ENCODE measurements around the gene CA5A. TPM values are rescaled to one million over a fixed set of nuclear protein-coding genes. Genes with fewer than 3 reads are reported as not detected.

CA5A gene
- total RNA-seq, 3 donors from 2014 or later (not counting 1 experiment from before 2014, with no cell fraction given), result not detected

- no peak for ATAC-seq
- no peaks in the 10 kb centered on the region for H3K9me3 Mint-ChIP-seq
- TF ChIP-seq, protein P1, sequence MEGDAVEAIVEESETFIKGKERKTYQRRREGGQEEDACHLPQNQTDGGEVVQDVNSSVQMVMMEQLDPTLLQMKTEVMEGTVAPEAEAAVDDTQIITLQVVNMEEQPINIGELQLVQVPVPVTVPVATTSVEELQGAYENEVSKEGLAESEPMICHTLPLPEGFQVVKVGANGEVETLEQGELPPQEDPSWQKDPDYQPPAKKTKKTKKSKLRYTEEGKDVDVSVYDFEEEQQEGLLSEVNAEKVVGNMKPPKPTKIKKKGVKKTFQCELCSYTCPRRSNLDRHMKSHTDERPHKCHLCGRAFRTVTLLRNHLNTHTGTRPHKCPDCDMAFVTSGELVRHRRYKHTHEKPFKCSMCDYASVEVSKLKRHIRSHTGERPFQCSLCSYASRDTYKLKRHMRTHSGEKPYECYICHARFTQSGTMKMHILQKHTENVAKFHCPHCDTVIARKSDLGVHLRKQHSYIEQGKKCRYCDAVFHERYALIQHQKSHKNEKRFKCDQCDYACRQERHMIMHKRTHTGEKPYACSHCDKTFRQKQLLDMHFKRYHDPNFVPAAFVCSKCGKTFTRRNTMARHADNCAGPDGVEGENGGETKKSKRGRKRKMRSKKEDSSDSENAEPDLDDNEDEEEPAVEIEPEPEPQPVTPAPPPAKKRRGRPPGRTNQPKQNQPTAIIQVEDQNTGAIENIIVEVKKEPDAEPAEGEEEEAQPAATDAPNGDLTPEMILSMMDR (IDR thresholded peaks at IDR 0.05), result no peak
- intact Hi-C loops (cut with micrococcal nuclease), result no loop called here
- Histone ChIP-seq H3K9me3 (ENCODE audit: control insufficient read depth, insufficient read depth, low read length) (no peaks in the 10 kb centered on the region), H3K36me3 (ENCODE audit: control insufficient read depth, insufficient read depth, low read length) (no peaks in the 10 kb centered on the region), H3K27me3 (ENCODE audit: control insufficient read depth, insufficient read depth, low read length) (no peaks in the 10 kb centered on the region), H3K4me1 (ENCODE audit: control insufficient read depth, insufficient read depth, low read length) (peaks cover 12% of the 10 kb centered on the region), H3K4me3 (ENCODE audit: low read length) (no peak overlapping the region), H3K27ac (ENCODE audit: low read length) (no peak overlapping the region)
- no peak overlapping the region for H3K4me3 Mint-ChIP-seq
- 92% methylated on average over 31 of the region's 31 CpGs for WGBS (ENCODE audit: insufficient coverage)
- H3K4me1 Mint-ChIP-seq, result no peaks in the 10 kb centered on the region
- no peaks in the 10 kb centered on the region for H3K27me3 Mint-ChIP-seq (ENCODE audit: low read depth in 2 of 2)
- no peak for DNase-seq
- H3K27ac Mint-ChIP-seq, result no peak overlapping the region
- H3K36me3 Mint-ChIP-seq, result no peaks in the 10 kb centered on the region
Observed at GRCh38 chr16:87845807-87846619, 90.3 kb downstream of the CA5A start.

GRCh38 chr16:87845213-87845612 is 91.1 kb downstream of the CA5A start:
- Mint-ChIP-seq H3K36me3 (no peaks in the 10 kb centered on the region), H3K4me3 (no peak overlapping the region)
- 89% methylated on average over 13 of the region's 13 CpGs for WGBS (ENCODE audit: insufficient coverage)

DNA sequence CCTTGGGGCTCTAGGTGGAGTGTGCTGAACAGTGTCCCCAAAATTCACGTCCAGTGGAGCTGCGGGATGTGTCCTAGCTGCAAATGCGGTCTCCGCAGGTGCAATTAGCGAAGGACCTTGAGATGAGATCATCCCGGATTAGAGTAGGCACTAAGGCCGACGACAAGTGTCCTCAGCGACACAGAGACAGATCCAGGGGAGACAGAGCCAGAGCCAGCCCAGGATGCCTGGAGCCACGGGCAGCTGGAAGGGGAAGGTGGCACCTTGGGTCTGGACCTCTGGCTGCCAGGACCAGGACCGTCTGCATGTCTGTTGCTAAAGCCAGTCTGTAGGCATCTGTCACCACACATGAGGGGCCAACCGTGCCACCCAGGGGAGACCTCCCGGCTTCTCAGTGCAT is 91.5 kb downstream of the CA5A start:
- Mint-ChIP-seq H3K4me3 (no peak overlapping the region), H3K27ac (peak overlapping the region in 1 of 2 donors; percentile 45), H3K36me3 (no peaks in the 10 kb centered on the region), H3K4me1 (no peaks in the 10 kb centered on the region), H3K9me3 (no peaks in the 10 kb centered on the region), H3K27me3 (ENCODE audit: low read depth in 2 of 2) (no peaks in the 10 kb centered on the region)
- Histone ChIP-seq H3K4me3 (ENCODE audit: low read length) (no peak overlapping the region), H3K36me3 (ENCODE audit: control insufficient read depth, insufficient read depth, low read length) (no peaks in the 10 kb centered on the region), H3K4me1 (ENCODE audit: control insufficient read depth, insufficient read depth, low read length) (peaks cover 8% of the 10 kb centered on the region), H3K27ac (ENCODE audit: low read length) (no peak overlapping the region), H3K9me3 (ENCODE audit: control insufficient read depth, insufficient read depth, low read length) (no peaks in the 10 kb centered on the region), H3K27me3 (ENCODE audit: control insufficient read depth, insufficient read depth, low read length) (no peaks in the 10 kb centered on the region)
- 90% methylated on average over 13 of the region's 13 CpGs for WGBS (ENCODE audit: insufficient coverage)
- intact Hi-C loops (cut with micrococcal nuclease), result no loop called here
- no peak for DNase-seq
- TF ChIP-seq, protein P1 (IDR thresholded peaks at IDR 0.05), result no peak
- ATAC-seq, result no peak

More at GRCh38 chr16:87845213-87845612, 91.1 kb downstream of the CA5A start:
- Mint-ChIP-seq H3K9me3 (no peaks in the 10 kb centered on the region), H3K4me1 (no peaks in the 10 kb centered on the region), H3K27me3 (ENCODE audit: low read depth in 2 of 2) (no peaks in the 10 kb centered on the region), H3K27ac (no peak overlapping the region)
- Histone ChIP-seq H3K4me1 (ENCODE audit: control insufficient read depth, insufficient read depth, low read length) (peaks cover 11% of the 10 kb centered on the region), H3K36me3 (ENCODE audit: control insufficient read depth, insufficient read depth, low read length) (no peaks in the 10 kb centered on the region), H3K4me3 (ENCODE audit: low read length) (no peak overlapping the region), H3K27ac (ENCODE audit: low read length) (no peak overlapping the region), H3K27me3 (ENCODE audit: control insufficient read depth, insufficient read depth, low read length) (no peaks in the 10 kb centered on the region), H3K9me3 (ENCODE audit: control insufficient read depth, insufficient read depth, low read length) (no peaks in the 10 kb centered on the region)
- DNase-seq, result no peak
- TF ChIP-seq, protein P1 (IDR thresholded peaks at IDR 0.05), result no peak
- peak in 2 of 3 donors; percentile 19 to 35 for ATAC-seq
- intact Hi-C loops (cut with micrococcal nuclease), result no loop called here
